ENCODE data around the gene GRID2.

DNA sequence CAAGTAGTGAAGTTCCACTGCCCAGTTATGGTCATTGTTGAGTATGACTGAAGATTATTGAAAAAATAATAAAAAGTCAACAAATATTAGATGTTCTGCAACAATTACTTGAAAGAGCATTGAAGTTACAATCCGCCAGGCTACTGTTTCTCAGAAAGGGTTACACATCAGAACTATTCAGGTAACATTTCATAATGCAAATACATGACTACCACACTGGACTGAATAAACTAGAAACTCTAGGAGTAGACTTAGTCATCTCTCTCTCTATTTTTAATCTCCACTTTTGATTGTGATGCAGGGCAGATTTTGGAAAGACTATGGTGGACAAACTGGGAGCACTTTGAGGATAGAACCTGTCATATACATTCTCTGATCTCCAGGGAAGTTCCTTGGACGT, 776.5 kb downstream of the GRID2 start:
- TF ChIP-seq, protein P1, sequence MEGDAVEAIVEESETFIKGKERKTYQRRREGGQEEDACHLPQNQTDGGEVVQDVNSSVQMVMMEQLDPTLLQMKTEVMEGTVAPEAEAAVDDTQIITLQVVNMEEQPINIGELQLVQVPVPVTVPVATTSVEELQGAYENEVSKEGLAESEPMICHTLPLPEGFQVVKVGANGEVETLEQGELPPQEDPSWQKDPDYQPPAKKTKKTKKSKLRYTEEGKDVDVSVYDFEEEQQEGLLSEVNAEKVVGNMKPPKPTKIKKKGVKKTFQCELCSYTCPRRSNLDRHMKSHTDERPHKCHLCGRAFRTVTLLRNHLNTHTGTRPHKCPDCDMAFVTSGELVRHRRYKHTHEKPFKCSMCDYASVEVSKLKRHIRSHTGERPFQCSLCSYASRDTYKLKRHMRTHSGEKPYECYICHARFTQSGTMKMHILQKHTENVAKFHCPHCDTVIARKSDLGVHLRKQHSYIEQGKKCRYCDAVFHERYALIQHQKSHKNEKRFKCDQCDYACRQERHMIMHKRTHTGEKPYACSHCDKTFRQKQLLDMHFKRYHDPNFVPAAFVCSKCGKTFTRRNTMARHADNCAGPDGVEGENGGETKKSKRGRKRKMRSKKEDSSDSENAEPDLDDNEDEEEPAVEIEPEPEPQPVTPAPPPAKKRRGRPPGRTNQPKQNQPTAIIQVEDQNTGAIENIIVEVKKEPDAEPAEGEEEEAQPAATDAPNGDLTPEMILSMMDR (IDR thresholded peaks at IDR 0.05): no peak
- TF ChIP-seq POLR2AphosphoS5 (IDR thresholded peaks at IDR 0.05) (no peak), EP300 (IDR thresholded peaks at IDR 0.05; ENCODE audit: low read depth) (no peak)

Data from transverse colon (tissue), 4 donors.